DOHH2 (cell line): ENCODE measurements around the gene CST3.

Source experiments
- H3F3A ChIP-seq: fragments of 200-600 bp; sonication (generic), shearing (Covaris generic); 2 replicates; pipeline ENCODE4 v1.6.0; 2016; ENCODE audit warnings: antibody characterized with exemption, mild to moderate bottlenecking; ENCODE audit not compliant: control insufficient read depth, insufficient read depth
- H3K27ac ChIP-seq: fragments of 200-600 bp; sonication (generic); 2 replicates; pipeline ENCODE4 v1.5.1; 2014; ENCODE audit warnings: low read depth, mild to moderate bottlenecking, low read length, moderate library complexity
- H3K27me3 ChIP-seq: fragments of 200-600 bp; sonication (generic); 2 replicates; pipeline ENCODE4 v1.6.1; 2014; ENCODE audit warnings: mild to moderate bottlenecking, low read length, mixed read lengths; ENCODE audit not compliant: control insufficient read depth
- H3K36me3 ChIP-seq: fragments of 200-600 bp; sonication (generic); 2 replicates; pipeline ENCODE4 v1.6.1; 2014; ENCODE audit warnings: mild to moderate bottlenecking, low read length, moderate library complexity, mixed read lengths; ENCODE audit not compliant: control insufficient read depth
- H3K4me1 ChIP-seq: fragments of 200-600 bp; sonication (generic); 2 replicates; pipeline ENCODE4 v1.6.1; 2014; ENCODE audit warnings: mild to moderate bottlenecking, low read length, mixed read lengths; ENCODE audit not compliant: control insufficient read depth
- H3K4me2 ChIP-seq: fragments of 200-600 bp; sonication (generic); 2 replicates; pipeline ENCODE4 v1.6.0; 2014; ENCODE audit warnings: mild to moderate bottlenecking, low read length, moderate library complexity
- H3K4me3 ChIP-seq: fragments of 200-600 bp; sonication (generic); 2 replicates; pipeline ENCODE4 v1.5.1; 2014; ENCODE audit warnings: mild to moderate bottlenecking, low read length, mixed read lengths
- H3K79me2 ChIP-seq: fragments of 200-600 bp; sonication (generic); 2 replicates; pipeline ENCODE4 v1.6.1; 2014; ENCODE audit warnings: mild to moderate bottlenecking, low read length, mixed read lengths; ENCODE audit not compliant: control insufficient read depth
- H3K9me2 ChIP-seq: fragments of 200-600 bp; sonication (generic); replicated peaks from 2 replicates; pipeline ENCODE4 v1.6.1; 2014; ENCODE audit warnings: mild to moderate bottlenecking, low read length, mixed read lengths; ENCODE audit not compliant: control insufficient read depth
- H3K9me3 ChIP-seq: fragments of 200-600 bp; sonication (generic); 2 replicates; pipeline ENCODE4 v1.6.1; 2014; ENCODE audit warnings: antibody characterized with exemption, low read length, mixed read lengths; ENCODE audit not compliant: control insufficient read depth, insufficient read depth
- H4K20me1 ChIP-seq: fragments of 200-600 bp; sonication (generic); 2 replicates; pipeline ENCODE4 v1.6.0; 2014; ENCODE audit warnings: low read depth, mild to moderate bottlenecking, antibody characterized with exemption, low read length, moderate library complexity; ENCODE audit not compliant: control insufficient read depth, insufficient read depth
- CTCF ChIP-seq: fragments of 200-600 bp; sonication (generic); IDR thresholded peaks from one replicate; pipeline ENCODE4 v1.5.1; 2014; ENCODE audit warnings: antibody characterized with exemption, mild to moderate bottlenecking, low read depth, low read length; ENCODE audit not compliant: poor library complexity, severe bottlenecking
- EZH2phosphoT487 ChIP-seq: fragments of 200-600 bp; sonication (generic); IDR thresholded peaks from 2 replicates; pipeline ENCODE4 v1.6.1; 2017; ENCODE audit warnings: borderline replicate concordance, mild to moderate bottlenecking, antibody characterized with exemption, low read length, moderate library complexity, mixed read lengths

The CST3 gene

GRCh38 chr20:23653400-23653938, 15.7 kb upstream of the CST3 start:
- Histone ChIP-seq H3K27ac (no peak overlapping the region), H3F3A (no peaks in the 10 kb centered on the region), H3K4me2 (no peak overlapping the region), H3K79me2 (no peaks in the 10 kb centered on the region), H3K9me2 (no peaks in the 10 kb centered on the region), H4K20me1 (no peaks in the 10 kb centered on the region; the same call in 1 of the 2 replicates), H3K9me3 (no peaks in the 10 kb centered on the region), H3K36me3 (no peaks in the 10 kb centered on the region), H3K4me3 (no peak overlapping the region), H3K27me3 (no peaks in the 10 kb centered on the region), H3K4me1 (peaks cover 8% of the 10 kb centered on the region)
- TF ChIP-seq CTCF (no peak), EZH2phosphoT487 (no peak)

- Histone ChIP-seq H3K27me3 (no peaks in the 10 kb centered on the region), H3K27ac (no peak overlapping the region)
These were observed 15.2 kb upstream of the CST3 start for GRCh38 chr20:23652926-23653325.

DNA sequence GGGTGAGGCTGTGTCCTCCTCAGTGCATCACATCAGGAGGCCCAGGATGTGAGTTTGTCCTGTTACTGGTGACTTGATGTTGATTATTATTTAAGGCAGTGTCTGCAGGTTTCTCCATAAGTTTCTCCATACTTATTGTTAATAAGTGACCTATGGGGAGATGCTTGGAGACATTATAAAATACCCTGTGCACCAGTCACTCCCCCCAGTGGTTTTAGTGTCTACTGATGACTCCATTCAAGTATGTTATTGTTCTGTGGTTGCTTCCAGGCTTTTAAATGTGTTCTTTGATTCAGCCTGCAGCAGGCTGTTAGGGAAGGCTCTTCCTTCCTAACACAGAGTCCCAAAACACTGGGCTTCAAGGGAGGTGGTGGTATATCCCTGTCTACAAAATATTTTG, 14.6 kb upstream of the CST3 start:
- Histone ChIP-seq H3K27ac (no peak overlapping the region), H3K4me1 (peaks cover 8% of the 10 kb centered on the region), H3K9me2 (no peaks in the 10 kb centered on the region), H3K27me3 (no peaks in the 10 kb centered on the region), H3K36me3 (no peaks in the 10 kb centered on the region), H3K4me2 (no peak overlapping the region), H4K20me1 (no peaks in the 10 kb centered on the region; the same call in 1 of the 2 replicates), H3K79me2 (no peaks in the 10 kb centered on the region), H3K4me3 (no peak overlapping the region), H3K9me3 (no peaks in the 10 kb centered on the region), H3F3A (no peaks in the 10 kb centered on the region)
- TF ChIP-seq EZH2phosphoT487 (no peak), CTCF (no peak)

More at GRCh38 chr20:23652926-23653325, 15.2 kb upstream of the CST3 start:
- Histone ChIP-seq H3K9me2 (no peaks in the 10 kb centered on the region), H3K4me1 (peaks cover 8% of the 10 kb centered on the region), H3F3A (no peaks in the 10 kb centered on the region), H3K4me2 (no peak overlapping the region), H4K20me1 (no peaks in the 10 kb centered on the region; the same call in 1 of the 2 replicates), H3K36me3 (no peaks in the 10 kb centered on the region), H3K4me3 (no peak overlapping the region), H3K79me2 (no peaks in the 10 kb centered on the region), H3K9me3 (no peaks in the 10 kb centered on the region)
- no peak for TF ChIP-seq EZH2phosphoT487
- TF ChIP-seq CTCF: no peak
